Mononuclear cell (primary cell): ENCODE results near the gene MANSC4. TPM values are rescaled to one million over a fixed set of nuclear protein-coding genes. Genes with fewer than 3 reads are reported as not detected.

Experiments used
- H3K27me3 ChIP-seq: 2 replicates; pipeline ENCODE4 v1.6.0; 2011; ENCODE audit warnings: low read length, control low read depth; ENCODE audit not compliant: insufficient read depth
- H3K4me1 ChIP-seq: 2 replicates; pipeline ENCODE4 v1.5.1; 2011; ENCODE audit warnings: mild to moderate bottlenecking, low read length, control low read depth; ENCODE audit not compliant: insufficient read depth
- H3K4me3 ChIP-seq: 2 replicates; pipeline ENCODE4 v1.5.1; 2011; ENCODE audit warnings: mild to moderate bottlenecking, low read length, moderate library complexity
- H3K9me3 ChIP-seq: 2 replicates; pipeline ENCODE4 v1.5.1; 2011; ENCODE audit warnings: low read depth, mild to moderate bottlenecking, control low read depth, low read length
- total RNA-seq: library from RNA; depleted of rRNA; stranded (reverse); fragments of >200 nt; gene quantifications from one replicate; pipeline ENCODE4 v1.2.3, GENCODE V29; 2012

MANSC4 gene
- not detected for total RNA-seq

GRCh38 chr12:27779920-27780611 is at the start of gene MANSC4, which contains the start of gene KLHL42:
Gene MANSC4, minus strand, starts transcription at chr12:27780236. Its CDS starts 8,960 bp downstream, at chr12:27771276.
Gene KLHL42, plus strand, starts transcription at chr12:27780233. Its CDS starts 98 bp downstream, at chr12:27780331.
- Histone ChIP-seq H3K4me1 (peaks cover 22% of the 10 kb centered on the region), H3K4me3 (peak within 1 kb of the TSS; percentile 57), H3K27me3 (no peaks in the 10 kb centered on the region), H3K9me3 (no peaks in the 10 kb centered on the region)

GRCh38 chr12:27828196-27828595 is 48.2 kb upstream of the MANSC4 start:
- H3K27me3 ChIP-seq: no peaks in the 10 kb centered on the region
- no peaks in the 10 kb centered on the region for H3K9me3 ChIP-seq
- H3K4me1 ChIP-seq: no peaks in the 10 kb centered on the region
- no peak overlapping the region for H3K4me3 ChIP-seq

- H3K27me3 ChIP-seq: no peaks in the 10 kb centered on the region
- no peak overlapping the region for H3K4me3 ChIP-seq
- no peaks in the 10 kb centered on the region for H3K9me3 ChIP-seq
- H3K4me1 ChIP-seq: peaks cover 3% of the 10 kb centered on the region
These were observed 46.0 kb upstream of the MANSC4 start for GRCh38 chr12:27826076-27826475.

GRCh38 chr12:27824126-27824842 is 44.2 kb upstream of the MANSC4 start:
- peaks cover 3% of the 10 kb centered on the region for H3K4me1 ChIP-seq
- no peaks in the 10 kb centered on the region for H3K27me3 ChIP-seq
- H3K4me3 ChIP-seq: no peak overlapping the region
- H3K9me3 ChIP-seq: no peaks in the 10 kb centered on the region

- Histone ChIP-seq H3K9me3 (no peaks in the 10 kb centered on the region), H3K4me3 (no peak overlapping the region), H3K27me3 (no peaks in the 10 kb centered on the region), H3K4me1 (peaks cover 3% of the 10 kb centered on the region)
These were observed 43.0 kb upstream of the MANSC4 start for GRCh38 chr12:27823038-27823437.

- no peaks in the 10 kb centered on the region for H3K9me3 ChIP-seq
- no peak overlapping the region for H3K4me3 ChIP-seq
- peaks cover 3% of the 10 kb centered on the region for H3K4me1 ChIP-seq
- no peaks in the 10 kb centered on the region for H3K27me3 ChIP-seq
These were observed 42.2 kb upstream of the MANSC4 start for GRCh38 chr12:27822076-27822712.

- Histone ChIP-seq H3K4me1 (peaks cover 3% of the 10 kb centered on the region), H3K4me3 (no peak overlapping the region), H3K9me3 (no peaks in the 10 kb centered on the region), H3K27me3 (no peaks in the 10 kb centered on the region)
These were observed 41.4 kb upstream of the MANSC4 start for GRCh38 chr12:27821259-27821973.

- no peak overlapping the region for H3K4me3 ChIP-seq
These were observed 40.5 kb upstream of the MANSC4 start for GRCh38 chr12:27820564-27820963.

GRCh38 chr12:27818401-27818918 is 38.4 kb upstream of the MANSC4 start:
- no peaks in the 10 kb centered on the region for H3K9me3 ChIP-seq
- no peaks in the 10 kb centered on the region for H3K27me3 ChIP-seq
- peaks cover 3% of the 10 kb centered on the region for H3K4me1 ChIP-seq
- no peak overlapping the region for H3K4me3 ChIP-seq

More at GRCh38 chr12:27820564-27820963, 40.5 kb upstream of the MANSC4 start:
- Histone ChIP-seq H3K9me3 (no peaks in the 10 kb centered on the region), H3K27me3 (no peaks in the 10 kb centered on the region), H3K4me1 (peaks cover 3% of the 10 kb centered on the region)

GRCh38 chr12:27817766-27818165 is 37.7 kb upstream of the MANSC4 start:
- no peaks in the 10 kb centered on the region for H3K27me3 ChIP-seq
- no peak overlapping the region for H3K4me3 ChIP-seq
- H3K9me3 ChIP-seq: no peaks in the 10 kb centered on the region
- H3K4me1 ChIP-seq: peaks cover 3% of the 10 kb centered on the region

- no peaks in the 10 kb centered on the region for H3K4me1 ChIP-seq
- H3K4me3 ChIP-seq: no peak overlapping the region
- no peaks in the 10 kb centered on the region for H3K9me3 ChIP-seq
- H3K27me3 ChIP-seq: no peaks in the 10 kb centered on the region
These were observed 35.0 kb upstream of the MANSC4 start for GRCh38 chr12:27814851-27815591.

GRCh38 chr12:27814411-27814810 is 34.4 kb upstream of the MANSC4 start:
- no peaks in the 10 kb centered on the region for H3K27me3 ChIP-seq
- H3K4me1 ChIP-seq: no peaks in the 10 kb centered on the region
- no peak overlapping the region for H3K4me3 ChIP-seq
- H3K9me3 ChIP-seq: no peaks in the 10 kb centered on the region

GRCh38 chr12:27812502-27812901 is 32.5 kb upstream of the MANSC4 start:
- Histone ChIP-seq H3K4me3 (no peak overlapping the region), H3K9me3 (no peaks in the 10 kb centered on the region), H3K27me3 (no peaks in the 10 kb centered on the region), H3K4me1 (no peaks in the 10 kb centered on the region)

- Histone ChIP-seq H3K27me3 (no peaks in the 10 kb centered on the region), H3K4me3 (no peak overlapping the region), H3K4me1 (no peaks in the 10 kb centered on the region), H3K9me3 (no peaks in the 10 kb centered on the region)
These were observed 30.7 kb upstream of the MANSC4 start for GRCh38 chr12:27810756-27811155.
